H1 (cell line): ENCODE results near the gene MMP3. TPM values are rescaled to one million over a fixed set of nuclear protein-coding genes. Genes with fewer than 3 reads are reported as not detected.

Experiments
- CTCF ChIA-PET: fragments of 300-600 bp; sonication (Branson Sonifier 250); formaldehyde crosslinking; loops from one replicate; lab custom pipeline; 2021; ENCODE audit not compliant: partially characterized antibody; lab: Charles Lee
- POLR2A ChIA-PET: fragments of 300-600 bp; sonication (Branson Sonifier 250); formaldehyde crosslinking; loops from one replicate; lab custom pipeline; 2021; ENCODE audit warnings: inconsistent platforms; ENCODE audit not compliant: partially characterized antibody; lab: Charles Lee
- DNase-seq, 2 experiments: peaks; one replicate each; pipeline versions ENCODE4 v3.0.0 to v3.0.0-alpha.2; 2010 to 2022; ENCODE audit warnings: low spot score in 2 of 2, low read depth in 1 of 2, mixed read lengths in 1 of 2
- FAIRE-seq: peaks from 2 replicates; lab custom pipeline; 2011; peaks lifted over from hg19 to GRCh38; lab: Jason Lieb, UNC
- H2AFZ ChIP-seq: 2 replicates; pipeline ENCODE4 v1.8.1; 2012; ENCODE audit warnings: low read length, inconsistent platforms
- H2AK5ac ChIP-seq: 2 replicates; pipeline ENCODE4 v1.6.1; 2013; ENCODE audit warnings: low read depth, low read length
- H2BK120ac ChIP-seq: replicated peaks from 2 replicates; pipeline ENCODE3; 2013; ENCODE audit warnings: low read depth, low read length, inconsistent platforms
- H2BK12ac ChIP-seq: 2 replicates; pipeline ENCODE4 v1.6.1; 2013; ENCODE audit warnings: low read depth, low read length
- H2BK15ac ChIP-seq: 2 replicates; pipeline ENCODE4 v1.6.1; 2013; ENCODE audit warnings: low read length
- H2BK20ac ChIP-seq: 2 replicates; pipeline ENCODE4 v1.6.1; 2013; ENCODE audit warnings: low read length
- H2BK5ac ChIP-seq: 2 replicates; pipeline ENCODE4 v1.6.1; 2013; ENCODE audit warnings: low read depth, low read length
- H3K14ac ChIP-seq: 2 replicates; pipeline ENCODE4 v1.6.1; 2013; ENCODE audit warnings: inconsistent platforms; ENCODE audit not compliant: insufficient read length
- H3K18ac ChIP-seq: 2 replicates; pipeline ENCODE4 v1.6.1; 2013; ENCODE audit warnings: low read length; ENCODE audit errors: extremely low read depth
- H3K23ac ChIP-seq: 2 replicates; pipeline ENCODE4 v1.6.1; 2013; ENCODE audit warnings: inconsistent platforms; ENCODE audit not compliant: insufficient read length
- H3K23me2 ChIP-seq: 2 replicates; pipeline ENCODE4 v1.6.1; 2013; ENCODE audit warnings: low read depth, low read length
- H3K27ac ChIP-seq: 2 replicates; pipeline ENCODE4 v1.6.1; 2011; ENCODE audit warnings: low read depth, low read length, inconsistent platforms
- H3K27me3 ChIP-seq, 4 experiments: replicated peaks in 1 of 4; 1 replicate in 1 of 4; 2 replicates in 3 of 4; pipeline versions ENCODE4 v1.6.1 to v1.8.1; 2011 to 2013; ENCODE audit warnings: low read length in 3 of 4, mild to moderate bottlenecking in 3 of 4, inconsistent platforms in 2 of 4, mixed read lengths in 2 of 4, moderate library complexity in 1 of 4; ENCODE audit not compliant: control insufficient read depth in 3 of 4, insufficient read depth in 3 of 4; ENCODE audit errors: extremely low read depth in 1 of 4
- H3K36me3 ChIP-seq, 4 experiments: 2 replicates each; pipeline versions ENCODE4 v1.6.1 to v1.8.1; 2011 to 2013; ENCODE audit warnings: mild to moderate bottlenecking in 4 of 4, low read length in 3 of 4, moderate library complexity in 2 of 4, control low read depth in 1 of 4, inconsistent platforms in 1 of 4; ENCODE audit not compliant: insufficient read depth in 4 of 4, control insufficient read depth in 2 of 4
- H3K4ac ChIP-seq: replicated peaks from 2 replicates; pipeline ENCODE3; 2013; ENCODE audit warnings: low read length, low read depth, mixed read lengths, inconsistent platforms; ENCODE audit not compliant: insufficient read length
- H3K4me1 ChIP-seq, 4 experiments: replicated peaks in 1 of 4; 1 replicate in 1 of 4; 2 replicates in 3 of 4; pipeline versions ENCODE4 v1.6.1 to v1.8.1; 2011 to 2013; ENCODE audit warnings: low read length in 3 of 4, inconsistent platforms in 2 of 4, mixed read lengths in 1 of 4; ENCODE audit not compliant: insufficient read depth in 4 of 4, control insufficient read depth in 3 of 4
- H3K4me2 ChIP-seq, 2 experiments: 2 replicates each; pipeline versions ENCODE4 v1.6.1 to v1.8.1; 2011 to 2013; ENCODE audit warnings: low read depth in 2 of 2, low read length in 2 of 2, control low read depth in 1 of 2, inconsistent platforms in 1 of 2, mild to moderate bottlenecking in 1 of 2; ENCODE audit not compliant: insufficient read depth in 1 of 2
- H3K4me3 ChIP-seq, 4 experiments: fragments of 200-600, 300-600 bp in 1 of 4; sonication (generic), shearing (Covaris generic), sonication (Bioruptor Twin) in 1 of 4; 2 replicates each; pipeline versions ENCODE4 v1.5.1 to v1.8.1; 2011 to 2016; ENCODE audit warnings: low read length in 4 of 4, low read depth in 3 of 4, control low read depth in 2 of 4, inconsistent platforms in 2 of 4, mild to moderate bottlenecking in 2 of 4, mixed read lengths in 1 of 4, moderate library complexity in 1 of 4; ENCODE audit not compliant: insufficient read depth in 2 of 4; ENCODE audit errors: extremely low read depth in 1 of 4
- H3K56ac ChIP-seq: replicated peaks from 2 replicates; pipeline ENCODE3; 2013; ENCODE audit warnings: low read depth, mild to moderate bottlenecking, mixed read lengths, low read length, inconsistent platforms; ENCODE audit not compliant: insufficient read length
- H3K79me1 ChIP-seq: 2 replicates; pipeline ENCODE4 v1.6.1; 2013; ENCODE audit warnings: low read depth, low read length, control low read depth
- H3K79me2 ChIP-seq, 2 experiments: 2 replicates each; pipeline versions ENCODE4 v1.6.1 to v1.8.1; 2012 to 2013; ENCODE audit warnings: low read length in 2 of 2, mild to moderate bottlenecking in 2 of 2, inconsistent platforms in 1 of 2; ENCODE audit not compliant: insufficient read depth in 2 of 2, control insufficient read depth in 1 of 2
- H3K9ac ChIP-seq, 4 experiments: replicated peaks in 1 of 4; 1 replicate in 1 of 4; 2 replicates in 3 of 4; pipeline versions ENCODE4 v1.6.1 to v1.8.1; 2011 to 2013; ENCODE audit warnings: low read depth in 3 of 4, low read length in 3 of 4, control low read depth in 2 of 4, mild to moderate bottlenecking in 2 of 4, moderate library complexity in 2 of 4, inconsistent platforms in 1 of 4; ENCODE audit errors: extremely low read depth in 1 of 4
- H3K9me3 ChIP-seq, 2 experiments: 2 replicates each; pipeline versions ENCODE4 v1.6.1 to v1.8.1; 2012 to 2013; ENCODE audit warnings: mild to moderate bottlenecking in 2 of 2, moderate library complexity in 2 of 2, control low read depth in 1 of 2, inconsistent platforms in 1 of 2, low read depth in 1 of 2, low read length in 1 of 2, mixed read lengths in 1 of 2; ENCODE audit not compliant: insufficient read depth in 2 of 2
- H4K20me1 ChIP-seq, 2 experiments: replicated peaks in 1 of 2; 2 replicates each; pipeline versions ENCODE3 to v1.8.1; 2011 to 2013; ENCODE audit warnings: inconsistent platforms in 2 of 2, low read length in 2 of 2, mild to moderate bottlenecking in 1 of 2; ENCODE audit not compliant: insufficient read depth in 2 of 2, control insufficient read depth in 1 of 2
- H4K5ac ChIP-seq: 2 replicates; pipeline ENCODE4 v1.6.1; 2013; ENCODE audit warnings: low read length, low read depth, mixed read lengths, inconsistent platforms; ENCODE audit not compliant: insufficient read length
- H4K8ac ChIP-seq: 2 replicates; pipeline ENCODE4 v1.8.0; 2013; ENCODE audit warnings: mild to moderate bottlenecking, moderate library complexity, low read length, inconsistent platforms; ENCODE audit not compliant: insufficient read depth; ENCODE audit errors: extremely low read depth
- H4K91ac ChIP-seq: replicated peaks from 2 replicates; pipeline ENCODE3; 2013; ENCODE audit warnings: low read length, mixed read lengths, inconsistent platforms; ENCODE audit not compliant: insufficient read length
- SIX5 ChIP-seq: IDR thresholded peaks from 2 replicates; pipeline ENCODE4 v1.6.1; 2011; ENCODE audit warnings: mild to moderate bottlenecking, low read depth, low read length
- WGBS, 2 experiments: shearing (Covaris generic) in 1 of 2; methylation state at CpG; one replicate each; pipeline versions ENCODE4 v1.1.6 to v1.1.7; 2013 to 2015; ENCODE audit warnings: low lambda C conversion rate in 2 of 2, mixed read lengths in 2 of 2, inconsistent platforms in 1 of 2, low coverage in 1 of 2, missing lambda C conversion rate in 1 of 2; ENCODE audit not compliant: insufficient replicate concordance in 2 of 2, insufficient coverage in 1 of 2, insufficient read length in 1 of 2; ENCODE audit errors: extremely low coverage in 1 of 2, missing lambda C conversion rate in 1 of 2; 5-methylcytosine and 5-hydroxymethylcytosine counted together
- polyA plus RNA-seq, 7 experiments: library from polyadenylated mRNA; depleted of rRNA in 3 of 7; stranded (reverse) in 5 of 7; unstranded in 2 of 7; fragments of >200 nt in 5 of 7; fragments of 200-250 nt in 2 of 7; gene quantifications; 1 replicate in 5 of 7; 2 replicates in 1 of 7; 4 replicates in 1 of 7; pipeline versions ENCODE4 v1.2.1 to v1.2.3, GENCODE V29; 2011 to 2013; ENCODE audit warnings: missing spikeins in 2 of 7, mixed read lengths in 2 of 7
- total RNA-seq: library from RNA; stranded (reverse); fragmentation: NEBNext Ultra II Directional; extraction: Animal tissue kit (Norgen Biotek cat#: 25700); gene quantifications from 2 replicates; pipeline ENCODE4 v1.2.1, GENCODE V29; 2021

Gene MMP3
- total and polyA plus RNA-seq, 2 of the 8 experiments (the other 6 are each of a cell fraction or from before 2014, with no cell fraction given): not detected

GRCh38 chr11:102832612-102833011 is 10.8 kb downstream of the MMP3 start:
- DNase-seq: no peak
- H3K56ac ChIP-seq: no peak overlapping the region
- no peak overlapping the region for H3K18ac ChIP-seq
- H3K4me3 ChIP-seq: no peak overlapping the region
- H3K36me3 ChIP-seq: no peaks in the 10 kb centered on the region
- H2BK5ac ChIP-seq: no peak overlapping the region
- H3K27ac ChIP-seq: no peak overlapping the region
- FAIRE-seq: no peak
- no peak overlapping the region for H2BK120ac ChIP-seq
- 88% methylated on average over 7 of the region's 7 CpGs; no CpG with 5 or more reads in 1 of the 2 experiments for WGBS, 2 experiments
- no peaks in the 10 kb centered on the region for H3K23me2 ChIP-seq
- no peak overlapping the region for H3K23ac ChIP-seq
- no peak overlapping the region for H2AK5ac ChIP-seq
- H3K27me3 ChIP-seq: no peaks in the 10 kb centered on the region; a peak in 2 of 7 replicates
- ChIA-PET CTCF (interaction anchor here (3.1 kb wide), 1 partner anchor 108 kb away, joined by 21 read pairs; no protein-coding TSS in a partner anchor), POLR2A (no interaction called here)
- peak overlapping the region; percentile 39; the same call in 1 of the 2 replicates for H4K8ac ChIP-seq
- no peak overlapping the region for H4K91ac ChIP-seq
- H2BK12ac ChIP-seq: no peak overlapping the region
- H3K79me1 ChIP-seq: no peaks in the 10 kb centered on the region
- no peak overlapping the region; a peak in 1 of 4 replicates for H3K4me2 ChIP-seq
- no peak overlapping the region for H4K5ac ChIP-seq
- no peaks in the 10 kb centered on the region for H3K79me2 ChIP-seq
- H3K4me1 ChIP-seq: peaks cover 0 to 7% (median 1%) of the 10 kb centered on the region in 4 experiments; a peak in 4 of 7 replicates
- H3K4ac ChIP-seq: no peak overlapping the region
- H4K20me1 ChIP-seq: no peaks in the 10 kb centered on the region
- no peak for TF ChIP-seq SIX5
- H3K9ac ChIP-seq: no peak overlapping the region
- H2BK20ac ChIP-seq: no peak overlapping the region
- H2BK15ac ChIP-seq: no peak overlapping the region
- no peak overlapping the region for H2AFZ ChIP-seq
- no peak overlapping the region for H3K14ac ChIP-seq
- no peaks in the 10 kb centered on the region for H3K9me3 ChIP-seq
